Ishikawa (cell line): ENCODE results near the gene ADAM19.
A peak's percentile ranks its signal among the peaks of the same experiment; 100 is the strongest.

Experiments used
- CEBPB ChIP-seq: IDR thresholded peaks from 2 replicates; pipeline ENCODE4 v1.6.1; 2012
- CREB1 ChIP-seq: IDR thresholded peaks from 2 replicates; pipeline ENCODE4 v1.6.1; 2012; ENCODE audit warnings: low read depth
- EGR1 ChIP-seq: IDR thresholded peaks from 2 replicates; pipeline ENCODE4 v1.6.1; 2012
- EP300 ChIP-seq: IDR thresholded peaks from 2 replicates; pipeline ENCODE4 v1.6.1; 2012; ENCODE audit warnings: borderline replicate concordance
- FOXM1 ChIP-seq: IDR thresholded peaks from 2 replicates; pipeline ENCODE4 v1.6.1; 2012; ENCODE audit warnings: low read depth, borderline replicate concordance
- NFIC ChIP-seq: IDR thresholded peaks from 2 replicates; pipeline ENCODE4 v1.6.1; 2012
- RAD21 ChIP-seq: IDR thresholded peaks from 2 replicates; pipeline ENCODE4 v1.6.1; 2012; ENCODE audit warnings: low read depth
- TAF1 ChIP-seq: IDR thresholded peaks from 2 replicates; pipeline ENCODE4 v1.6.1; 2012; ENCODE audit warnings: low read depth, mild to moderate bottlenecking
- TCF12 ChIP-seq: IDR thresholded peaks from 2 replicates; pipeline ENCODE4 v1.6.1; 2012; ENCODE audit warnings: low read depth
- TEAD4 ChIP-seq: IDR thresholded peaks from 2 replicates; pipeline ENCODE4 v1.6.1; 2012
- YY1 ChIP-seq: IDR thresholded peaks from 2 replicates; pipeline ENCODE4 v1.6.1; 2012; ENCODE audit warnings: low read depth
- ZBTB7A ChIP-seq: IDR thresholded peaks from 2 replicates; pipeline ENCODE4 v1.6.1; 2012; ENCODE audit warnings: low read depth
- TF ChIP-seq, protein P1 (sequence below): IDR thresholded peaks from 2 replicates; pipeline ENCODE4 v1.6.1; 2012
- TF ChIP-seq, protein P2 (sequence below): IDR thresholded peaks from 2 replicates; pipeline ENCODE4 v1.6.1; 2012
- TF ChIP-seq, protein P3 (sequence below): IDR thresholded peaks from 2 replicates; pipeline ENCODE4 v1.6.1; 2012; ENCODE audit warnings: low read depth, mild to moderate bottlenecking

The ADAM19 gene

DNA sequence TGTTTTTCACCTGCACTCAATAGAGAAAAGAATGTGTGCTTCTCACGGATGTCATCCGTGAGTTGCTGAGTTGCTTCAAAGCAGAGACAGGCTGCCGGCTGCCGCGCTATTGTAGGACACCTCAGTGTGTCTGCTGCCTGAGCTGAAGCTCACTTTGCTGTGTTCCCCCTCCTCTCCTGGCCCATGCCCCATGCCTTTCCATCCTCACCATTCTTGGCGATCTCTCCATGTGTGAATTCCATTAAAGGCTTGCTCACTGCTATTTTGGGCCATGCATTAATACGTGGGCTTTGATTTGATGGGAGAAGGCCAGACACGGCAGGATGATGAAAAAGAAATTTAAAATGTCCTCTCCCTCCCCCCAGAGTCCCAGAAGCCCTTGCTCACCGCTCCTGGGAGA, 14.5 kb downstream of the ADAM19 start:
- TF ChIP-seq ZBTB7A, result no peak
- no peak for TF ChIP-seq FOXM1
- TF ChIP-seq EGR1, result no peak
- no peak for TF ChIP-seq NFIC
- no peak for TF ChIP-seq TCF12

DNA sequence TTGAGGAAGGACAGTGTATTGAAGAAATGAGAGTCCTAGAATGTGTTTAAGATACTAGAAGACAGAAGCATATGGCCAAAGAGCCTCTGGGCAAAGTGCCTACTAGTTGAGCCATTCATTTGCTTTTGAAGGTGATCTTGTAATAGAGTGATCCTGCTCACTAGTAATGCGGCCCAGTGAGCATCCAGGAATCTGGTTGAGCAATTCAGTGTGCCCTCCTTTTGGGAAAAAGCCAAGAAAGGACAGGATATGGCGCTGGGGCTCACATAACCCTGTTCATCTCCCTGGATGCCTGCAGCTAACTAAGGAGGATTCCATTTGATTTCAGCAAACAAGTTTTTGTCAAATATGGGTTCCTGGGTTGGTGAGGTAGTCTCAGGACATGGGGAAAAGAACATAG, 16.3 kb downstream of the ADAM19 start:
- TF ChIP-seq FOXM1, result no peak
- peak; percentile 75 for TF ChIP-seq NFIC
- TF ChIP-seq TEAD4, result peak; percentile 63
- peak; percentile 82 for TF ChIP-seq CEBPB
- TF ChIP-seq EP300, result peak; percentile 31; the same call in 1 of the 2 replicates
- TF ChIP-seq, protein P1, sequence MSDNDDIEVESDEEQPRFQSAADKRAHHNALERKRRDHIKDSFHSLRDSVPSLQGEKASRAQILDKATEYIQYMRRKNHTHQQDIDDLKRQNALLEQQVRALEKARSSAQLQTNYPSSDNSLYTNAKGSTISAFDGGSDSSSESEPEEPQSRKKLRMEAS, result 0 out of 2 replicates have a peak, but pooled peaks have one; percentile 17
- no peak for TF ChIP-seq YY1

DNA sequence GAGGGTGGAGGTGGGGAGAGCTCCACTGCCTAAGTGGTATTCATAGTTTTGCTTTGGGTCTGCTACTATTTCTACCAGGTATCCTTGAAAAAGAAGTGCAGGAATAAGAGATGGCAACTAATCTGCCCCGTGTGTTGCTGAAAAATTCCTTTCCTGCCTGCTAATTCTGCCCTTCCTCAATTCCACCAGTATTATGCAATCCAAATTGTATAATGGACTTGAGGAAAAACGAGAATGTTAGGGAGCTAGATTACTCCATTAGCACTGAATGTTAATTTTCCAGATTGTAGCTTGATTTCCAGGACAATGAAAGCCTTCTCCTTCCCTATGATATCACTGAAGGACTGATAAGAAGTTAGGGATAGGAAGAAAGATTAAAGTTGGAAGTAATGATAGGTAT, 16.9 kb downstream of the ADAM19 start:
- TF ChIP-seq, protein P2, sequence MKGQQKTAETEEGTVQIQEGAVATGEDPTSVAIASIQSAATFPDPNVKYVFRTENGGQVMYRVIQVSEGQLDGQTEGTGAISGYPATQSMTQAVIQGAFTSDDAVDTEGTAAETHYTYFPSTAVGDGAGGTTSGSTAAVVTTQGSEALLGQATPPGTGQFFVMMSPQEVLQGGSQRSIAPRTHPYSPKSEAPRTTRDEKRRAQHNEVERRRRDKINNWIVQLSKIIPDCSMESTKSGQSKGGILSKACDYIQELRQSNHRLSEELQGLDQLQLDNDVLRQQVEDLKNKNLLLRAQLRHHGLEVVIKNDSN, result no peak
- TF ChIP-seq ZBTB7A, result no peak
- peak; percentile 86 for TF ChIP-seq CEBPB

DNA sequence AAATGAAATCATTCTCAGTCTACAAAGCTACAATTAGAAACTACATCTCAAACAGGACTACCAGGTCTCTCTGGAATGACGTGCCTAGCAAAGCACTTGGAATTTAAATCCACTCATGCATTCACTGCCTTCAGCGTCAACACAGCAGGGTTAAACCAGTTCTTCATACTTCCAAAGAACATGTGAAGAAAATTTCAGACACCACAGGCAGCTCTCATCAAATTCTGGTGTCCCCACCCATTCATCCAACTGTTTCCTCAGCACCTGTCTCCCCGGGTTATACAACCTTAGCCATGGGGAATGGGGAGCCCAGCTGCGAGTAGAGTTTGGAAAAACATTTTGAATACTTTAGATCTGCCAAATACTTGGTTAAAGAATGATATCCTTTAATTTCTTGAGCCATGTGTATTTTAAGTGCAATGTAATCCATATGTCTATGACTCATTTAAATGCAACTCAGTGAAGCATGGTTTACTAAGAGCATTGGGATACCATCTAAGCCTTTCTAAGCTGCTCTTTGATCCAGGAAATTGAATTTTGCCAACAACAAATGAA, 17.5 kb downstream of the ADAM19 start:
- TF ChIP-seq NFIC (peak; percentile 73), ZBTB7A (no peak), TCF12 (peak; percentile 91), EP300 (peak; percentile 89), TAF1 (no peak), EGR1 (no peak), YY1 (peak; percentile 37; the same call in 1 of the 2 replicates), CEBPB (peak; percentile 15; the same call in 1 of the 2 replicates), TEAD4 (peak; percentile 92), FOXM1 (peak; percentile 66), RAD21 (no peak), CREB1 (0 out of 2 replicates have a peak, but pooled peaks have one; percentile 30)
- TF ChIP-seq, protein P1, result peak; percentile 72
- TF ChIP-seq, protein P2, result no peak
- TF ChIP-seq, protein P3, sequence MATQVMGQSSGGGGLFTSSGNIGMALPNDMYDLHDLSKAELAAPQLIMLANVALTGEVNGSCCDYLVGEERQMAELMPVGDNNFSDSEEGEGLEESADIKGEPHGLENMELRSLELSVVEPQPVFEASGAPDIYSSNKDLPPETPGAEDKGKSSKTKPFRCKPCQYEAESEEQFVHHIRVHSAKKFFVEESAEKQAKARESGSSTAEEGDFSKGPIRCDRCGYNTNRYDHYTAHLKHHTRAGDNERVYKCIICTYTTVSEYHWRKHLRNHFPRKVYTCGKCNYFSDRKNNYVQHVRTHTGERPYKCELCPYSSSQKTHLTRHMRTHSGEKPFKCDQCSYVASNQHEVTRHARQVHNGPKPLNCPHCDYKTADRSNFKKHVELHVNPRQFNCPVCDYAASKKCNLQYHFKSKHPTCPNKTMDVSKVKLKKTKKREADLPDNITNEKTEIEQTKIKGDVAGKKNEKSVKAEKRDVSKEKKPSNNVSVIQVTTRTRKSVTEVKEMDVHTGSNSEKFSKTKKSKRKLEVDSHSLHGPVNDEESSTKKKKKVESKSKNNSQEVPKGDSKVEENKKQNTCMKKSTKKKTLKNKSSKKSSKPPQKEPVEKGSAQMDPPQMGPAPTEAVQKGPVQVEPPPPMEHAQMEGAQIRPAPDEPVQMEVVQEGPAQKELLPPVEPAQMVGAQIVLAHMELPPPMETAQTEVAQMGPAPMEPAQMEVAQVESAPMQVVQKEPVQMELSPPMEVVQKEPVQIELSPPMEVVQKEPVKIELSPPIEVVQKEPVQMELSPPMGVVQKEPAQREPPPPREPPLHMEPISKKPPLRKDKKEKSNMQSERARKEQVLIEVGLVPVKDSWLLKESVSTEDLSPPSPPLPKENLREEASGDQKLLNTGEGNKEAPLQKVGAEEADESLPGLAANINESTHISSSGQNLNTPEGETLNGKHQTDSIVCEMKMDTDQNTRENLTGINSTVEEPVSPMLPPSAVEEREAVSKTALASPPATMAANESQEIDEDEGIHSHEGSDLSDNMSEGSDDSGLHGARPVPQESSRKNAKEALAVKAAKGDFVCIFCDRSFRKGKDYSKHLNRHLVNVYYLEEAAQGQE, result no peak

DNA sequence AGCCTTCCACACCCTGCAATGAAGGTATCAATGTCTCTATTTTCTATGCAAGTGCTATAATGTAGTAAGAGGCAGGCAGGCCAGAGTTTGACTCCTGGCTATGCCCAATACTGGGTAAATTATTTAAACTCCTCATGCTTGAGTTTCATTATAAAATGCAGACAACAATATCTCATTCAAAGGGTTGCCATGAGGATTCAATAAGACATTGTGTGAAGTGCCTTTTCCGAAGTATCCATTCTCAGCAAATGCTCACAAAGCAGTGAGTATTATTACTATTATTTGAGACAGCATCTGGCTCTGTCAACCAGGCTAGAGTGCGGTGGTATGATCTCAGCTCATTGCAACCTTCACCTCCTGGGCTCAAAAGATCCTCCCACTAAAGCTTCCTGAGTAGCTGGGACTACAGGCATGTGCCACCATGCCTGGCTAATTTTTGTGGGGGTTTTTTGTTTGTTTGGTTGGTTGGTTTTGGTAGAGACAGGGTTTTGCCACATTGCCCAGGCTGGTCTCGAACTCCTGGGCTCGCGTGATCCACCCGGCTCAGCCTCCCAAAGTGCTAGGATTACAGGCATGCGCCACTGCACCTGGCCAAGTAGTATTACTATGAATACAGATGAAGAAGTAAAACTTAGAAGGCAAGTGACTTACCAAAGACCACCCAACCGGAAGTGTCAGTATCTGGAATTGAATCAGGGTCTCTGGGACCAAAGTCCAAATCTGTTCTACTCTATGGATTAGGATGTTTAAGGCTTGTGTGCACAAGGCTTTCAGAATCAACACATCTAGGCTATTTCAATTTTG, 18.8 kb downstream of the ADAM19 start:
- TF ChIP-seq CREB1, result no peak
- TF ChIP-seq CEBPB, result no peak
- TF ChIP-seq, protein P2, result no peak
- no peak for TF ChIP-seq TEAD4
- TF ChIP-seq EP300, result no peak
- TF ChIP-seq, protein P1, result no peak
- no peak for TF ChIP-seq TCF12
- TF ChIP-seq YY1, result no peak
- TF ChIP-seq TAF1, result no peak
- no peak for TF ChIP-seq RAD21
- TF ChIP-seq NFIC, result no peak
- TF ChIP-seq, protein P3, result no peak
- TF ChIP-seq FOXM1, result no peak
- no peak for TF ChIP-seq ZBTB7A
